GM18526 (cell line): Measurements from ENCODE around the gene NAGLU.

Source experiments
- POLR2A ChIP-seq: IDR thresholded peaks from 3 replicates; pipeline ENCODE4 v1.6.1; 2011; ENCODE audit not compliant: insufficient read length; ENCODE audit errors: extremely low read depth

NAGLU gene

DNA sequence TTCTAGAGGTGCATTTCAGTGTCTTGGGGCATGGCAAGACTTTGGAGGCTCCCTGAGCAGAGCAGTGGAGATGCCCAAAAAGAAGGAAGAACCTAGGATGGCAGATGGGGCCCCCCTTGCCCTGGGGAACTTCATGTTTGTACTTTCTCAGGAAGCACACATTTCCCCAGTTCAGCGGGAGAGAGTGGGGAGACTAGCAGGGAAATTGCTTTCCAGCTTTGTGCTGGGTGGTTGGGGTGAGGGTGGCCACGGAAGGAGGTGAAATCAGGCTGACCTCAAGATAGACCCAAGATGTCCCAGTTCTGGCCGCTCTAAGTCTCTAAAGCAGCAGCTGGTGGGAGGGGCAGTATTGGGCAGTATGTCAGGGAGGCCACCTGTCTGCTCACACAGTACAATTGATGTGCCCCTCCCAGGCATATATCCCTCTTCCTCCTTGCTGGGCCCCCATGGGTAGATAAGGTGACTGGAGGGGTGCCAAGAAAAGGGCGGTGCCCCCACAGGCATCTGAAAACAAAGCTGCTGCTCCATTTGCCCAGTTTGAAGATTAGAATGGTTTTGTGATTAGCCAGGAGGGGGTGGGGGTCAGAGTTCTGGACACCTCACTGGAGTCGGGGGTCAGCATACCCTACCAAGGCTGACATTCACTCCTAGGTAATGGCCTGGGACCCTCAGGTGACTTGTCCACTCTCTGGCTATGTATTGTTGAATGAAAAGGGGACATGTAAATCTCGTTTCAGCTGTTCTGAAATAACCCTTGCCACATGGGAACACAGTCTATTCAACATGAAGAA lies 17.1 kb upstream of the NAGLU start:
- no peak for TF ChIP-seq POLR2A

DNA sequence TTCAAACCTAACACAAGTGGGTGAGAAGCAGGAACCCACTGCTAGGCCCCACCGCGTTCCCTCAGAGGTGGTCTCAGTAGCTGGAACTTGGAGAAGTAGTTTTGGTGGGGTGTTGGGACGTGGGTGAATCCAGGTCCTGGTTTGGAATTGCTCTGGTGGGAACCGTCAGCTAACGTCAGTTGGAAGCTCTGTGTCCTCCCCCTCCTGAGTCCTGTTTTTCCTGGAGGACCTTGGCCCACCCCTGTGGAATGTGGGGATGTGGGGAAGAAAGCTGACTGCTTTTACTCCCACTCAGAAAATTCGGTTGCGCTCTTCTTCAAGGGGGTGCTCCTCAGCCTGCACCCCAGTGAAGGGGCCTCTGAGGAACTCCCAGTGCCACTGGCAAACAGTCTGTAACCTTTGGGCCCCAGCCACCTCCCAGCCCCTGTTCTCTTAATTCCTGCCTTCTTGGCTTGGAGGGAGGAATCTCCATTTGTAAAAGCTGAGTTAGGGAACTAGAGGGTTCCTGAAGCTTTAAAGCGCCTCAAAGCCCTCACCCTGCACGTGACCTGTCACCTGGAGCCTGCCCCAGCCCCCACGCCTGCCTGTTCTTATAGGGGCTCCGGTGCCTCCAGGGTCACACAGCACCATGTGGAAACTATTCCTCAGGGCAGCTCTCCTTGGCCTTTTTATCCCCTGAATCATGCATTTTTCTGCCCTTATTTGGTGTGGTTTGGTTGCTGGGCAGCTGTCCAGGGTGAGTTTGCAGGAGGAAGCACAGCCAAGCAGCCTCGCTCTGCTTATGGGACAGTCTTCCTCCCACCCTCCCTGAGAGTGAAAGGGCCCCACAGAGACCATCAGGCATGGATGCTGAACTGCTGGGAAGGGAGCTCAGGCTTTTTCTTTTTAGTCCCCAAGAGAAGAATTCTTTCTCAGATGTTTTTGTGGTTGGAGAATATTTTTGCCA lies 16.2 kb upstream of the NAGLU start:
- TF ChIP-seq POLR2A, result no peak

DNA sequence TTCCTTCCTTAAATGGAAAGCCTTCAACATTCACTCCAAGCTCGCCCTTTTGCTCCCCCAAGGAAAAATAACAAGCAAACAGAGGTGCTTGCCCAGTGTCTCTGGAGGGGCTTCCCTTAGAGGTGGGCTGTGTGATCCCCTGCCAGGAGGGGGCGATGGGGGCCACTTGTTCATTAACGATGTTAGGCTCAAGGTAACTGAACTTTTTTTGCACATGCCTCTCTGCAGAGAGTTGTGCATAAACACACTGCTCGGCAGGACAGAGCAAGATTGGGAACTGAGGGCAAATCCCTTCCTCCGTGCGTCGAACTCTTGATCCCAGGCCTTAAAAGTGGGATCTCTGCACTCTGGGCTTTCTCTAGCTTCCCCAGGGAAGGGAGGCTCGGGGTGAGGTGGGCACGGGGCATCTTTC lies 15.5 kb upstream of the NAGLU start:
- no peak for TF ChIP-seq POLR2A

DNA sequence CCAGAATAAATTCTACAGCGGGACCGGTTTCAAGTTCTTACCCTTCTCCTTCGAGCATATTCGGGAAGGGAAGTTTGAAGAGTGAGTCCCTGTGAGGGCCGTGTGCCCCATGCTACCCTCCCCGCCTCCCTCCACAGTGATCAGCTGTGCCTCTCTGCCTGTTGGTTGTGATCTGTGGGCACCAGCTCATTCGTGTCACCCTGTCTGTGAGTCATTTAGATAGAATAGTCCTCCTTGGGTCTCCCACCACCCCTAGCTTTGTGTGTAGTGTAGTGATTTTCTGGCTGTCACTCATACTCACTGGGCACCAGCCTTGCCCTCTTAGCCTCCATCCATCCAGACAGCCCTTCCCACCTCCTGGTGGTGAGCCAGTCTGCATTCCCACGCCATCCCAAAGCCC lies 15.0 kb upstream of the NAGLU start:
- no peak for TF ChIP-seq POLR2A

DNA sequence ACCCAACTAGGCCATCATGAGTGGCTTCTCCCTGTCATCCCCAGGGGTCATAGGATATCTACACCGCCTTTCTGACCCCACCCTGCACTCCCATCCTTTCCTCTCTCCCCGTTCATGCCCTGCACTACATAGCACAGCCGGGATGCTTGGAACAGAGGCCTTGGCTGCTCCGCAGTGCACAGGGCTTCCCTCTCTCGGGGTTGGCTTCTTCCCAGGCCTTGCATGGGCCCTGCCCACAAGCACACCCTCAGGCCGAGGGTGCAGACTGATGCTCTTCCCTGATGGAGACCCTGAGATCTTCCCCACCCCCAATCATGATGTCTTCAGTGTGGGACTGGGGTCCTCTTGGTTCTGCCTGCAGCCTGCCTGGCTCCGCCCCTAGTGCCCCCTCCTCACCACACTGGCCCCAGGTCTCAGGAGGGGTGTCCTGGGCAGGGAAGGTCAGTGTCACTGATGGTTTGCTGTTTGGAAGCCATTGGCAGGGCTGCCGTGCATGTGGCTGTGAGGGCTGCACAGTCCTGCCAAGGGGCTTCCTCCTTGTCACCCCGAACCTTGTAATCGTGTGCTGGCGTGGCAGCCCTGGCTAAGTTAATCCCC lies 14.3 kb upstream of the NAGLU start:
- TF ChIP-seq POLR2A, result no peak

DNA sequence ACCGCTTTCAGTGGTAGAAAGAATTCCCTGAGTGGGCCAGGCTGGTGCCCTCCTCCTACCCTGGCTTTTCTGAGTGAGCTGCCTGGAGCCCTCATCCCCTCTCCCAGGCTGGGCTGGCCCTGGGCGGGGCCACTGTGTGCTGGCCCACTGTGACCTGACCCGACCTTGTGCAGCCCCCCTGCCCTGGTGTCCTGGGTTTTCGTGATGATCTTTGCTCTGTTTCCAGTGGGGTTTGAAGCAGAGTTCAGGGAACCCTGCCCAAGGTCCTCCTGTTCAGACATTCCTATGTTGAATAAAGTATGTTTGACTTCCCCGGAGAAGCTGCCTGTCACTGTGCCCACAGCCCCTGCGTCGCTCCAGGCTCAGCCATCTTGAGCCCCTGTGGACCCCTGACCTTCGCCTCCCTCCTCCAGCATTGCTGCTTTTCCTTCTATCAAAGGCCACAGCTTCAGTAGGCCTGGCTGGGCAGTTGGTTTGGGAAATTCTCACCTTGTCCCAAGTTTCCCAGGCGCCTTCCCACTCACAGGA lies 13.7 kb upstream of the NAGLU start:
- no peak for TF ChIP-seq POLR2A

DNA sequence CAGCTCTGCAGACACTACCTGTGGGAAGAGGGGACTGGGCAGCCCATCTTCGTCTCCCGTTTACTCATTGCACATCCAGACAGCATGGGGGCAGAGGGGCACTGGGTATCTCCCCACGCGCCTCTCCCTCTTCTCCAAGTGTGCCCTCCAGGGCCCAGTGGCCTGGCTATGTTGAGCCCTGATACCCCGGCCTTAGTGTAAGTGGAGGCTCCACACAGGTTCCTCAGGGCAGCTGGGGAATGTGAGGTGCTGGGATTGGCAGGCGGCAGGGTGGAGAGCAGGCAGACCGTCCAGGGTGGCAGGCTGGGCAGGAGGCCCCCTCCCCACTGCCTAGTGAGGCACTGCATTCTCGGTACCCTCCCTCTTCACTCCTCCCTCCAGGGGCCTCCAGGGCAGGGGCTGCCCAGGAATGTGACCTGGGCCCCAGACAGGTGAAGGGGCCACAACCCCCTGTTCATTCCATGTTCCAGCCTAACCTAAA lies 13.2 kb upstream of the NAGLU start:
- TF ChIP-seq POLR2A, result no peak

DNA sequence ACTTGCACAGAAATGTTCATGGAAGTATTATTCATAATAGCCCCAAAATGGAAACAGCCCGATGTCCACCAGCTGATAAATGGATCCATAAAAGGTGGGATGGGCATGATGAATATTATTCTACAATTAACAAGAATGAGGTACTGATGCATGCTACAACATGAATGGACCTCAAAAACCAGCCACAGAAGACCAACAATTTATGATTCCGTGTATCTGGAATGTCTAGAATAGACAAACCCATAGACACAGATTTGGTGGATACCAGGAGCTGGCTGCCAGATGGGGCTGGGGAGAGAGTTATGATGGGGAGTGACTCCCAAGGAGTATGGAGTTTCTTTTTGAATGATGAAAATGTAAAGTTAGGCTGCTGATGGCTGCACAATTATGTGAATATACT lies 10.8 kb upstream of the NAGLU start:
- TF ChIP-seq POLR2A, result no peak

DNA sequence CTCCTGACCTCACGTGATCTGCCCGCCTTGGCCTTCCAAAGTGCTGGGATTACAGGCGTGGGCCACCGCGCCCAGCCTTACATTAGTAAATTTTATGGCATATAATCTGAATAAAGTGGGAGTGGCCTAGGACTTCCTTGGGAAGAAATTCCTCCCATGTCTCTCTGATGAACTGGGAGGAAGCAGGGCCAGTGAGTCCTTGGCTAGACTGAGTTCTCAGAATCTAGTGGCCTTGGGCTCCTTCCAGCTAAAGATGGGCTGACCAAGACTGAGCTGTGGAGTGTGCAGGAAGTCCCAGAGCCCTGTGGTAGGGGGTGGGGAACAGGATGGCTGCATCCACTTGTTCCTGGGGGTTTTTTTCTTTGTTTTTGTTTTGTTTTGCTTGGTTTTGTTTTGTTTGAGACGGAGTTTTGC lies 10.0 kb upstream of the NAGLU start:
- no peak for TF ChIP-seq POLR2A

DNA sequence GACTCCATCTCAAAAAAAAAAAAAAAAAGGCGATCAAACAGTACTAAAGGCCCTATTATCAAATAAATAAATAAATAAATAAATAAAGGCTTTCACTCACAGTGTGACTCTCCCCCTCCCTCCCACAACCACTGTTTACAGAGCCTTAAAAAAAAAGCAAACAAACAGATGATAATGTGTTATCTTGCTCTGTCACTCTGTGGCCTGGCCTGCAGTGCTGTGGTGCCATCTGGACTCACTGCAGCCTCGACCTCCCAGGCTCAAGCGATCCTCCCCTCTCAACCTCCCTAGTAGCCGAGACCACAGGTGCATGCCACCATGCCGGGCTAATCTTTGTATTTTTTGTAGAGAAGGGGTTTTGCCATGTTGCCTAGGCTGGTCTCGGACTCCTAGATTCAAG lies 8.1 kb upstream of the NAGLU start:
- TF ChIP-seq POLR2A, result no peak

DNA sequence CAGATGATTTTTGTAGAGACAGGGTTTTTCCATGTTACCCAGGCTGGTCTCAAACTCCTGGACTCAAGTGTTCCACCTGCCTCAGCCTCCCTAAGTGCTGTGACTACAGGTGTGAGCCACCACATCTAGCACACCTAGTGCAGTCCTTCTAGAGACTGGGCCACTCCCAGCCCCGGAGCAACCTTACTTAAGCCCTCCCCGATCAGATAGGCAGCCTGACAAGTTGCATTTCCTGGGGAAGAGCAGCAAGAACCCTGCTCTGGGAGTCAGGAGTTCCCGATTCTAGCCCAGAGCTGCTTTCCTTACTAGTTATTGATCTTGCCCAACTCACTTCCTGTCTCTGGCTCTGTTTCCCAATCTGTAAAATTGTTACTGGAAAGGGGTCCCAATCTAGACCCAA lies 7.0 kb upstream of the NAGLU start:
- TF ChIP-seq POLR2A, result no peak

DNA sequence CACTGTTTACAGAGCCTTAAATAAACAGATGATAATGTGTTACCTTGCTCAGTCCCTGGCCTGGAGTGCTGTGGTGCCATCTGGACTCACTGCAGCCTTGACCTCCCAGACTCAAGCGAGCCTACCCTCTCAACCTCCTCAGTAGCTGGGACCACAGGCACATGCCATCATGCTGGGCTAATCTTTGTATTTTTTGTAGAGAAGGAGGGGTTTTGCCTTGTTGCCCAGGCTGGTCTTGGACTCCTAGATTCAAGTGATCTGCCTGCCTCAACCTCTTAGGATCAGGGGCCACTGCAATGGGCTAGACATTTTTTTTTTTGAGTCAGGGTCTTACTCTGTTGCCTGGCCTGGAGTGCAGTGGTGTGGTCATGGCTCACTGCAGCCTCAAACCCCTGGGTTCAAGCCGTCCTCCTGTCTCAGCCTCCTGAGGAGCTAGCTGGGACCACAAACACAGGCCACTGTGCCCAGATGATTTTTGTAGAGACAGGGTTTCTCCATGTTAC lies 5.0 kb upstream of the NAGLU start:
- no peak for TF ChIP-seq POLR2A

DNA sequence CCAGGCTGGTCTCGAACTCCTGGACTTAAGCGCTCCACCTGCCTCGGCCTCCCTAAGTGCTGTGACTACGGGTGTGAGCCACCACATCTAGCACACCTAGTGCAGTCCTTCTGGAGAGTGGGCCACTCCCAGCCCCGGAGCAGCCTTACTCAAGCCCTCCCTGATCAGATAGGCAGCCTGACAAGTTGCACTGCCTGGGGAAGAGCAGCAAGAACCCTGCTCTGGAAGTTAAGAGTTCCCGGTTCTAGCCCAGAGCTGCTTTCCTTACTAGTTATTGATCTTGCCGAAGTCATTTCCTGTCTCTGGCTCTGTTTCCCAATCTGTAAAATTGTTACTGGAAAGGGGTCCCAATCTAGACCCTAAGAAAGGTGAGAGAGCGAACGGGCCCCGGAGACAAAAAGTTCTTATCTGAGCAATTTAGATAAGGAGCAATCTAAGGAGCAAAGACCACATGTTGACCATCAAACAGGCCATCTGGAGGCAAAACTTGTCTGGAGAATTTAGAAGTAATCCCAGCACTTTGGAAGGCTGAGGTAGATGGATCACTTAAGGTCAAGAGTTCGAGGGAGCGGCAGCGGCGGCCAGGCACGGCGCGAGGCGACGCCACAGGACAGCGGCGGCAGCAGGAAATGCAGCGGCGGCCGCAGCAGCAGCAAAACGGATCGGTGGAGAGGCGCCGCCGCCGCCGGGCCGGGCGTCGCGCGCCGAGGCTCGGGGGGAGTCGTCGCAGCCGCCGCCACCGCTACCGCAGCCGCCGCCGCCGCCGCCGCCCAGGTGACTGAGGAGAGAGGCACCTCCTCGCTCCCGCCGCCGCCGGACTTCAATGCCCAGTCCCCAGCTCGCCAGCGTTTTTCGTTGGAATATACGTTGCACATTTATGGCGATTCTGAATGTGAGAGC lies 4.3 kb upstream of the NAGLU start:
- peak; percentile 19 for TF ChIP-seq POLR2A

DNA sequence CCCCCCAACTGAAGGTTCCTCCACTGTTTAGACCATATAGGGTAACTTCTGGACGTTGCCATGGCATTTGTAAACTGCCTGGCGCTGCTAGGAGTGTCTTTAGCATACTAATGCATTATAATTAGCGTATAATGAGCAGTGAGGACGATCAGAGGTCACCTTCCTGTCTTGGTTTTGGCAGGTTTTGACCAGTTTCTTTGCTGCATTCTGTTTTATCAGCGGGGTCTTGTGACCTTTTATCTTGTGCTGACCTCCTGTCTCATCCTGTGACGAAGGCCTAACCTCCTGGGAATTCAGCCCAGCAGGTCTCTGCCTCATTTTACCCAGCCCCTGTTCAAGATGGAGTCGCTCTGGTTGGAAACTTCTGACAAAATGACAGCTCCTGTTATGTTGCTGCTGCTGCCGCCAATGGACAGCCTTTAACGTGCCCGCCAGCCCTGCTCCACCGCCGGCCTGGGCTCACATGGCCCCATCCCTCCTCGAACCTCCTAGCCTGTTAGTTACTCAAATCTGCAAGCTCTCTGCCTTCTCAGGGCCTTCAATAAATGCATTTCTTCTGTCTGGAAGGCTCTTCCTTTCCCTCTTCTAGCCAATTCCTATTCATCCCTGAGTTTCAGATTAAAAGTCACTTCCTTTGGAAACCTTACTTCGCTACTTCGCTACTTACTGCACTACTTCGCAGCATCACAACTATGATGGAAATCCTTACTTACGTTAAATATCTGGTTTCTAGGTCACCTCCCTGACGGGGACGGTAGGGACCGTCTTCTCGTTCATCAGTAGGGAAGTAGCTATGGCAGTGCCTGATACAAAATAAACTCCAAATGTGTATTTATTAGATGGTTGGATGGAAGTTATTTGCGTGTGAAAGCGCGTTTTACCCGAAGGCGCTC lies 640 bp upstream of the NAGLU start:
- no peak for TF ChIP-seq POLR2A
